Bronchial epithelial cell (primary cell): ENCODE results near the gene FSIP1. TPM values are rescaled to one million over a fixed set of nuclear protein-coding genes. Genes with fewer than 3 reads are reported as not detected.

Source experiments
- DNase-seq: peaks from one replicate; pipeline ENCODE4 v3.0.0-alpha.2; 2010; ENCODE audit warnings: low read depth
- FAIRE-seq: peaks from 2 replicates; lab custom pipeline; 2011; peaks lifted over from hg19 to GRCh38; lab: Jason Lieb, UNC
- H3K27me3 ChIP-seq: 2 replicates; pipeline ENCODE4 v1.5.1; 2011; ENCODE audit warnings: low read length; ENCODE audit not compliant: control insufficient read depth, insufficient read depth
- H3K36me3 ChIP-seq: 2 replicates; pipeline ENCODE4 v1.5.1; 2011; ENCODE audit warnings: low read length; ENCODE audit not compliant: control insufficient read depth, insufficient read depth
- H3K4me3 ChIP-seq: 2 replicates; pipeline ENCODE4 v1.5.1; 2011; ENCODE audit warnings: mild to moderate bottlenecking, low read depth, low read length, control low read depth
- total RNA-seq: library from RNA; depleted of rRNA; stranded (reverse); fragments of >200 nt; gene quantifications from 2 replicates; pipeline ENCODE4 v1.2.1, GENCODE V29; 2014
- TF ChIP-seq, protein P1 (sequence below): IDR thresholded peaks from 2 replicates; pipeline ENCODE4 v1.5.1; 2011; ENCODE audit warnings: mild to moderate bottlenecking, moderate library complexity, low read length, control low read depth, inconsistent platforms; ENCODE audit not compliant: insufficient read depth, severe bottlenecking

FSIP1 gene
- total RNA-seq, 1 donor from 2014 or later = 9.5 TPM

DNA sequence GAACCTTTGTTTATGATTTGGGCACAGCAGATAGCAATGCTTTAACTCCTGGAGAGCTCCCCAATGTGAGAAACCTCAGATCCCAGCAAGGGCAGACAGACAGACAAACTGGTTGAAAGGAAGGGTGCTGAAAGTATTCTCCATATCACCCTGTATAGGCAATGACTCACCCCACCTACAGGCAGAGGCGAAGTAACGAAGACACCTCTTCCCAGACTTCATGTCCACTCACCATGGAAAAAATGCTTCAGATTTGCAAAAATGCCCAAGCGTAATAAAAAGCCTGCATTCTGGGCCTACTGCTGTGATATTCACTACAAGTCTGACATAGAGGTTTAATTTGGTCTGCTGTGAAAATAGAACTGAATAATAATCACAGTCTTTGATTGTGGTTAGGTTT lies 151.3 kb downstream of the FSIP1 start:
- TF ChIP-seq, protein P1, sequence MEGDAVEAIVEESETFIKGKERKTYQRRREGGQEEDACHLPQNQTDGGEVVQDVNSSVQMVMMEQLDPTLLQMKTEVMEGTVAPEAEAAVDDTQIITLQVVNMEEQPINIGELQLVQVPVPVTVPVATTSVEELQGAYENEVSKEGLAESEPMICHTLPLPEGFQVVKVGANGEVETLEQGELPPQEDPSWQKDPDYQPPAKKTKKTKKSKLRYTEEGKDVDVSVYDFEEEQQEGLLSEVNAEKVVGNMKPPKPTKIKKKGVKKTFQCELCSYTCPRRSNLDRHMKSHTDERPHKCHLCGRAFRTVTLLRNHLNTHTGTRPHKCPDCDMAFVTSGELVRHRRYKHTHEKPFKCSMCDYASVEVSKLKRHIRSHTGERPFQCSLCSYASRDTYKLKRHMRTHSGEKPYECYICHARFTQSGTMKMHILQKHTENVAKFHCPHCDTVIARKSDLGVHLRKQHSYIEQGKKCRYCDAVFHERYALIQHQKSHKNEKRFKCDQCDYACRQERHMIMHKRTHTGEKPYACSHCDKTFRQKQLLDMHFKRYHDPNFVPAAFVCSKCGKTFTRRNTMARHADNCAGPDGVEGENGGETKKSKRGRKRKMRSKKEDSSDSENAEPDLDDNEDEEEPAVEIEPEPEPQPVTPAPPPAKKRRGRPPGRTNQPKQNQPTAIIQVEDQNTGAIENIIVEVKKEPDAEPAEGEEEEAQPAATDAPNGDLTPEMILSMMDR = peak; percentile 14
- H3K36me3 ChIP-seq = no peaks in the 10 kb centered on the region
- no peak overlapping the region for H3K4me3 ChIP-seq
- peak; percentile 89 for DNase-seq
- no peaks in the 10 kb centered on the region for H3K27me3 ChIP-seq
- no peak for FAIRE-seq

DNA sequence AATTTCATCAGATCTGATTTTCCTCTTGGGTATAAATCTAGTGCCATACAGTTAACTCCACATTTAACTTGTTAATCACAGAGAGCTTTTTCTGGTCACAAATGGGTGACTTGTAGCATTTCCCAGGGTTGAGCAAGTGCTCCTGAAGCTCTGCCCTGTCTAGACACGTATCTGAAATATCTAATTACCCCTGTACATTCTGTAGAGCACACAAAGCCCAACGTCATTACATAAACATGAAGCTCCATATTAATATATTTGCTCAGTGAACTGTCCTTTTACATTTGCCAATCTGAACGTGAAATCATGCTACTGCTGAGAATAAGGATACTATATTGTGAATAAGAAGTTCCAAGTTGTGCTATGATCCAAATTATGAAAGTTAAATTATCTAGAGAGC lies 152.7 kb downstream of the FSIP1 start:
- FAIRE-seq = no peak
- no peaks in the 10 kb centered on the region for H3K27me3 ChIP-seq
- peak; percentile 98 for DNase-seq
- TF ChIP-seq, protein P1 = no peak
- no peaks in the 10 kb centered on the region for H3K36me3 ChIP-seq
- no peak overlapping the region for H3K4me3 ChIP-seq

DNA sequence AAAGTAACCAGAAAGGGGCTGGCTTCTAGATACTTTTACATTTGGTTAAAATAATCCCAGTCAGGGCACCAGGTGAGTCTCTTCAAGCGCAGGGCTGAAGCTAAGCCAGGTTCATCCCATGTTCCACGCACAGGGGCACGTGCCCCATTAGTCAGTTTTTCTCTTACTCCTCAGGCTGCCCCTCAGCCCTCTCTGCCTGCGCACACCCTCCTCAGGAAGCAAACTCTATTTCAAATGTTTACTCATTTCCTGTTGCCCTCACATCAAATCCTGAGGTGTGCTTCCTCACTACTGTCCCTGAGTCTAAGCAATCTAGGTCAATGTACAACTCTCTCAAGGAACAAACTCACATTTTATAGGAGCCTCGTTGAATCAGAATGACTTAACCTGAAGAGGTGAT lies 153.3 kb downstream of the FSIP1 start:
- Histone ChIP-seq H3K4me3 (no peak overlapping the region), H3K36me3 (no peaks in the 10 kb centered on the region), H3K27me3 (no peaks in the 10 kb centered on the region)
- no peak for FAIRE-seq
- TF ChIP-seq, protein P1 = no peak
- peak; percentile 96 for DNase-seq

DNA sequence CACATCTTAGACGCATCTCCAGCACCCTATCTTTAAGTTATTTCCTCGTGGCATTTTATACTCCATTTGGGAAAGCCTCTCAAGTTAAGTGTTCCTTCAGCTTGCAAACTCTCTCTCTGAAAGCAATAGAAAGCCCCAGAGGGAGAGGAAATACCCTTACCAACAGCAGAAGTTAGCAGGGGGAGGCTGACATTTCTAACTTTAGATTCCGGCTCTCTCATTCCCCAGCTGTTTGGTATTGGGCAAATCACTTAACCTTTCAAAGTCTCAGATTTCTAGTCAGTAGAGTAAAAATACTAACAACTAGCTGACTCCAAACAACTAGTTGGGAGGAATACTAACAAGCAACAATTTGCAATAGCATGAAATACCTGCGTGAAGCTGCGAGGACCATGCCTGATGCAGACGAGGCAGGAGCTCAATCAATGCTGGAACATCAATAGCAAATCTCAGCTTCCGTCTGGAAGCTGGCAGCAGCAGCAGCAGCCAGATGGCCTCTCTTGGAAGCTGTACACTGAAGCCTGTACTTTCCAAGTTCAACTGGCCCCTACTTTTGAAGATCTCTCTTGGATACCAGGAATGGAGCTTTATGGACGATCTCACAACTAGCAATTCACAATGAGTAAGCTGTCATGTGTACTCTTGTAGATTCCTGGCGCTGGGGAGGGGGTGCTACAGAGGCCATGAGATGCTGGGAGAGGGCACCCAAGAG lies 153.9 kb downstream of the FSIP1 start:
- DNase-seq (peak; percentile 13), FAIRE-seq (no peak)
- Histone ChIP-seq H3K27me3 (no peaks in the 10 kb centered on the region), H3K36me3 (no peaks in the 10 kb centered on the region), H3K4me3 (no peak overlapping the region)
- TF ChIP-seq, protein P1 = no peak

DNA sequence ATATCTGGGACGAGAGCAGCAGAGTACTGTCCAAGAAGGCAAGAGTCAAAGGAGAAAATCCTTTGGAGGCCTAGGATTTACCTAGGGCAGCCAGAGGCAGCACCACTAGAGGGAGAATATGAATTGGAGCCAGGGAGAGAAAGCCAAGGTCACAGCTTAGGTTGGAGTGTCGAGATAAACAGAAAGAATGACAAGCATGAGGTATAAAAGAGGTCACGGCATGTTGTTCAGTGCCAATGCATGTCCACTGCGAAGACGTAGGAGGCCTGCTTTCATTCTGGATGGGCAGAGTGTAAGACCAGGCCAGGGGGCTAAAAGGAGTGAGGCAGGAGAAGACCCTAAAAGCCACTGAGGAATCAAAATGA lies 154.5 kb downstream of the FSIP1 start:
- TF ChIP-seq, protein P1 = peak; percentile 23
- Histone ChIP-seq H3K4me3 (no peak overlapping the region), H3K36me3 (no peaks in the 10 kb centered on the region), H3K27me3 (no peaks in the 10 kb centered on the region)
- no peak for FAIRE-seq
- no peak for DNase-seq
